ENCODE results near the gene CARD11. TPM values are rescaled to one million over a fixed set of nuclear protein-coding genes. Genes with fewer than 3 reads are reported as not detected.

Gene CARD11
- polyA plus RNA-seq, 4 donors = 0.67 to 5.4 (median 3.2) TPM

GRCh38 chr7:2952316-2952715 lies 91.4 kb downstream of the CARD11 start:
- Histone ChIP-seq H3K4me3 (ENCODE audit: low read depth in 1 of 3, low read length in 3 of 3) (no peak overlapping the region), H3K27me3 (ENCODE audit: control insufficient read depth in 3 of 3, insufficient read depth in 3 of 3, low read length in 3 of 3) (no peaks in the 10 kb centered on the region), H3K36me3 (ENCODE audit: control insufficient read depth in 3 of 3, insufficient read depth in 2 of 3, low read depth in 1 of 3, low read length in 3 of 3) (peaks cover 0 to 12% (median 0%) of the 10 kb centered on the region in 3 donors), H3K27ac (ENCODE audit: low read depth in 1 of 3, low read length in 2 of 3) (no peak overlapping the region), H3K9me3 (ENCODE audit: control insufficient read depth in 2 of 2, insufficient read depth in 1 of 2, low read depth in 1 of 2, low read length in 1 of 2) (no peaks in the 10 kb centered on the region), H3K4me1 (ENCODE audit: control insufficient read depth in 3 of 3, insufficient read depth in 2 of 3, low read depth in 1 of 3, low read length in 2 of 3) (no peaks in the 10 kb centered on the region)
- DNase-seq = no peak
- no peak for FAIRE-seq
- WGBS, 3 donors = 94 to 97% (median 97%) methylated on average over 4 of the region's 4 CpGs

DNA sequence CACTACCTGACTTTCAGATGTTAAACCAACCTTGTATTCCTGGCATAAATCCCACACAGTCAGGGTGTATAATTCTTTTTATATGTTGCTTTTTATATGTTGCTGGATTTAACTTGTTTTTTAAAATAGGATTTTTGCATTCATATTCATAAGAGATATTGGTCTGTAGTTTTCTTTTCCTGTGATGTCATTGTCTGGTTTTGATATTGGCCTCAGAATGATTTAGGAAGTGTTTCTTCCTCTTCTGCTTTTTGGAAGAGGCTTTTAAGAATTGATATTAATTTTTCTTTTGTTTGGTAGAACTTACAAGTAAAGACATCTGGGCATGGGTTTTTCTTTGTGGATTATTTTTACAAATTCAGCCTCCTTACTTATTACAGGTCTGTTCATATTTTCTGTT lies 93.1 kb downstream of the CARD11 start:
- FAIRE-seq = no peak

GRCh38 chr7:2948749-2949148 lies 94.9 kb downstream of the CARD11 start:
- WGBS, 3 donors = 50 to 82% (median 68%) methylated on average over 2 of the region's 2 CpGs
- H3K27ac ChIP-seq (ENCODE audit: low read depth in 1 of 3, low read length in 2 of 3) = no peak overlapping the region
- peaks cover 0 to 11% (median 0%) of the 10 kb centered on the region in 3 donors for H3K36me3 ChIP-seq (ENCODE audit: control insufficient read depth in 3 of 3, insufficient read depth in 2 of 3, low read depth in 1 of 3, low read length in 3 of 3)
- no peak overlapping the region for H3K4me3 ChIP-seq (ENCODE audit: low read depth in 1 of 3, low read length in 3 of 3)
- DNase-seq = no peak
- no peaks in the 10 kb centered on the region for H3K4me1 ChIP-seq (ENCODE audit: control insufficient read depth in 3 of 3, insufficient read depth in 2 of 3, low read depth in 1 of 3, low read length in 2 of 3)
- no peaks in the 10 kb centered on the region for H3K9me3 ChIP-seq (ENCODE audit: control insufficient read depth in 2 of 2, insufficient read depth in 1 of 2, low read depth in 1 of 2, low read length in 1 of 2)
- no peak for FAIRE-seq
- no peaks in the 10 kb centered on the region for H3K27me3 ChIP-seq (ENCODE audit: control insufficient read depth in 3 of 3, insufficient read depth in 3 of 3, low read length in 3 of 3)

More for the DNA sequence above, 93.1 kb downstream of the CARD11 start:
- Histone ChIP-seq H3K36me3 (ENCODE audit: control insufficient read depth in 3 of 3, insufficient read depth in 2 of 3, low read depth in 1 of 3, low read length in 3 of 3) (peaks cover 0 to 7% (median 0%) of the 10 kb centered on the region in 3 donors), H3K9me3 (ENCODE audit: control insufficient read depth in 2 of 2, insufficient read depth in 1 of 2, low read depth in 1 of 2, low read length in 1 of 2) (no peaks in the 10 kb centered on the region), H3K4me1 (ENCODE audit: control insufficient read depth in 3 of 3, insufficient read depth in 2 of 3, low read depth in 1 of 3, low read length in 2 of 3) (no peaks in the 10 kb centered on the region), H3K27ac (ENCODE audit: low read depth in 1 of 3, low read length in 2 of 3) (no peak overlapping the region), H3K4me3 (ENCODE audit: low read depth in 1 of 3, low read length in 3 of 3) (no peak overlapping the region), H3K27me3 (ENCODE audit: control insufficient read depth in 3 of 3, insufficient read depth in 3 of 3, low read length in 3 of 3) (no peaks in the 10 kb centered on the region)
- no peak for DNase-seq

GRCh38 chr7:2947058-2947780 lies 96.4 kb downstream of the CARD11 start:
- no peak for DNase-seq
- no peak overlapping the region for H3K27ac ChIP-seq (ENCODE audit: low read depth in 1 of 3, low read length in 2 of 3)
- H3K4me1 ChIP-seq (ENCODE audit: control insufficient read depth in 3 of 3, insufficient read depth in 2 of 3, low read depth in 1 of 3, low read length in 2 of 3) = no peaks in the 10 kb centered on the region
- no peaks in the 10 kb centered on the region for H3K9me3 ChIP-seq (ENCODE audit: control insufficient read depth in 2 of 2, insufficient read depth in 1 of 2, low read depth in 1 of 2, low read length in 1 of 2)
- WGBS, 3 donors = 85 to 92% (median 88%) methylated on average over 12 of the region's 12 CpGs
- peaks cover 0 to 10% (median 0%) of the 10 kb centered on the region in 3 donors for H3K36me3 ChIP-seq (ENCODE audit: control insufficient read depth in 3 of 3, insufficient read depth in 2 of 3, low read depth in 1 of 3, low read length in 3 of 3)
- H3K27me3 ChIP-seq (ENCODE audit: control insufficient read depth in 3 of 3, insufficient read depth in 3 of 3, low read length in 3 of 3) = no peaks in the 10 kb centered on the region
- FAIRE-seq = no peak
- H3K4me3 ChIP-seq (ENCODE audit: low read depth in 1 of 3, low read length in 3 of 3) = no peak overlapping the region

GRCh38 chr7:2945171-2945570 lies 98.5 kb downstream of the CARD11 start:
- no peak overlapping the region for H3K27ac ChIP-seq (ENCODE audit: low read depth in 1 of 3, low read length in 2 of 3)
- DNase-seq (no peak), FAIRE-seq (no peak)
- no peaks in the 10 kb centered on the region for H3K4me1 ChIP-seq (ENCODE audit: control insufficient read depth in 3 of 3, insufficient read depth in 2 of 3, low read depth in 1 of 3, low read length in 2 of 3)
- 84 to 92% (median 92%) methylated on average over 4 of the region's 4 CpGs for WGBS, 3 donors
- H3K36me3 ChIP-seq (ENCODE audit: control insufficient read depth in 3 of 3, insufficient read depth in 2 of 3, low read depth in 1 of 3, low read length in 3 of 3) = peaks cover 0 to 10% (median 0%) of the 10 kb centered on the region in 3 donors
- H3K4me3 ChIP-seq (ENCODE audit: low read depth in 1 of 3, low read length in 3 of 3) = no peak overlapping the region
- no peaks in the 10 kb centered on the region for H3K27me3 ChIP-seq (ENCODE audit: control insufficient read depth in 3 of 3, insufficient read depth in 3 of 3, low read length in 3 of 3)
- H3K9me3 ChIP-seq (ENCODE audit: control insufficient read depth in 2 of 2, insufficient read depth in 1 of 2, low read depth in 1 of 2, low read length in 1 of 2) = no peaks in the 10 kb centered on the region

GRCh38 chr7:2944739-2945138 lies 98.9 kb downstream of the CARD11 start:
- Histone ChIP-seq H3K27me3 (ENCODE audit: control insufficient read depth in 3 of 3, insufficient read depth in 3 of 3, low read length in 3 of 3) (no peaks in the 10 kb centered on the region), H3K9me3 (ENCODE audit: control insufficient read depth in 2 of 2, insufficient read depth in 1 of 2, low read depth in 1 of 2, low read length in 1 of 2) (no peaks in the 10 kb centered on the region), H3K36me3 (ENCODE audit: control insufficient read depth in 3 of 3, insufficient read depth in 2 of 3, low read depth in 1 of 3, low read length in 3 of 3) (peaks cover 0 to 10% (median 0%) of the 10 kb centered on the region in 3 donors), H3K4me1 (ENCODE audit: control insufficient read depth in 3 of 3, insufficient read depth in 2 of 3, low read depth in 1 of 3, low read length in 2 of 3) (no peaks in the 10 kb centered on the region), H3K4me3 (ENCODE audit: low read depth in 1 of 3, low read length in 3 of 3) (no peak overlapping the region), H3K27ac (ENCODE audit: low read depth in 1 of 3, low read length in 2 of 3) (no peak overlapping the region)
- 83 to 89% (median 84%) methylated on average over 5 of the region's 5 CpGs for WGBS, 3 donors
- DNase-seq (no peak), FAIRE-seq (no peak)

DNA sequence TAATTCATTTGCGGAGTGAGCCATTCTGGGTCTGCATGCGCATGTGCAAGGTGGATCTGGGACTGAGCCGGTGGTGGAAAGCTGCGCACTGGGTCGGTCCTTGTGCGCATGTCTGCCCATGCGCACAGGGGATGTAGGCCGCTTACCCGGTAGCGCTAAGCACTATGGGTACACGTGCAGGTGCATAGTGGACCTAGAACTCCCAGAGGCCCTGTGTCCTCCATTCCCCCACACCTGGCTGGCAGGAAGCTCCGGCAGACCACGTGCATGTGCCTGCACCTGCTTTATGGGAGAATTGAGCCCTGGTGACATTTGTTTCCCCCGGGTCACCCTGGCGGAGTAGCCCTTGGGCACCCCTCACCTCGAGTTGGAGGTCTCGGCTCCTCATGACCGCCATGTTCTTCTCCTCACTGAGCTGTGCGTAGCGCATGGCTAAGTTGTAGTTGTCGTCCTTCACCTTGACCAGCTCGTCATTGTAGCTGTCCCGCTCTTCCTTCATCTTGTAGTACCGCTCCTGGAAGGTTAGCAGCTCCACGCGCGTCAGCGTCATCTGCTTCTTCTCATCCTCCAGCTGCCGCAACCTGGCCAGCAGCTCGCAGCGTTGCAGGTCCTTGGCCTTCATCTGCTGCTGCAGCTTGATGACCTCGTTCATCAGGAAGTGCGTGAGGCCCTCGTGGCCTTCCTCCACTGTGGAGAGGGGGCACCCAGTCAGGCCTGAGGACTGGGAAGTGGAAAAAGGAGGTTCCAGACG lies 99.6 kb downstream of the CARD11 start:
- Histone ChIP-seq H3K4me1 (ENCODE audit: control insufficient read depth in 3 of 3, insufficient read depth in 2 of 3, low read depth in 1 of 3, low read length in 2 of 3) (no peaks in the 10 kb centered on the region), H3K27ac (ENCODE audit: low read depth in 1 of 3, low read length in 2 of 3) (no peak overlapping the region), H3K36me3 (ENCODE audit: control insufficient read depth in 3 of 3, insufficient read depth in 2 of 3, low read depth in 1 of 3, low read length in 3 of 3) (peaks cover 0 to 10% (median 0%) of the 10 kb centered on the region in 3 donors), H3K9me3 (ENCODE audit: control insufficient read depth in 2 of 2, insufficient read depth in 1 of 2, low read depth in 1 of 2, low read length in 1 of 2) (no peaks in the 10 kb centered on the region), H3K27me3 (ENCODE audit: control insufficient read depth in 3 of 3, insufficient read depth in 3 of 3, low read length in 3 of 3) (no peaks in the 10 kb centered on the region), H3K4me3 (ENCODE audit: low read depth in 1 of 3, low read length in 3 of 3) (no peak overlapping the region)
- no peak for FAIRE-seq
- DNase-seq = no peak
- 89 to 92% (median 91%) methylated on average over 34 to 35 of the region's 35 CpGs for WGBS, 3 donors

GRCh38 chr7:2941216-2941859 lies 102.3 kb downstream of the CARD11 start:
- Histone ChIP-seq H3K9me3 (ENCODE audit: control insufficient read depth in 2 of 2, insufficient read depth in 1 of 2, low read depth in 1 of 2, low read length in 1 of 2) (no peaks in the 10 kb centered on the region), H3K4me3 (ENCODE audit: low read depth in 1 of 3, low read length in 3 of 3) (no peak overlapping the region), H3K4me1 (ENCODE audit: control insufficient read depth in 3 of 3, insufficient read depth in 2 of 3, low read depth in 1 of 3, low read length in 2 of 3) (no peaks in the 10 kb centered on the region), H3K27me3 (ENCODE audit: control insufficient read depth in 3 of 3, insufficient read depth in 3 of 3, low read length in 3 of 3) (no peaks in the 10 kb centered on the region), H3K27ac (ENCODE audit: low read depth in 1 of 3, low read length in 2 of 3) (no peak overlapping the region), H3K36me3 (ENCODE audit: control insufficient read depth in 3 of 3, insufficient read depth in 2 of 3, low read depth in 1 of 3, low read length in 3 of 3) (peaks cover 0 to 15% (median 0%) of the 10 kb centered on the region in 3 donors)
- FAIRE-seq = no peak
- WGBS, 3 donors = 83 to 88% (median 87%) methylated on average over 12 of the region's 12 CpGs
- DNase-seq = no peak

All from small intestine (tissue), 7 donors.